Right lobe of liver (tissue), 6 donors: Measurements from ENCODE around the gene TLE4. TPM values are rescaled to one million over a fixed set of nuclear protein-coding genes. Genes with fewer than 3 reads are reported as not detected.

Source experiments
- ATAC-seq, 4 donors: fragments of 200-7000 bp; cut with Tn5 transposase; one replicate each; pipeline ENCODE4 v1.9.1; 2020; ENCODE audit warnings: mild to moderate bottlenecking in 4 of 4, moderate library complexity in 4 of 4
- DNase-seq, 3 donors: peaks; one replicate each; pipeline ENCODE4 v3.0.0-alpha.2; 2020
- H3K27ac ChIP-seq, 3 donors: fragments of 200-600 bp; one replicate each; pipeline ENCODE4 v1.8.0; 2022
- H3K27me3 ChIP-seq, 2 donors: fragments of 200-600 bp; one replicate each; pipeline ENCODE4 v1.8.0; 2022
- H3K36me3 ChIP-seq, 4 donors: fragments of 200-600 bp; sonication (generic) in 1 of 4; one replicate each; pipeline versions ENCODE4 v1.5.1 to v1.8.0; 2017 to 2022; ENCODE audit warnings: control low read depth in 1 of 4
- H3K4me1 ChIP-seq, 4 donors: fragments of 200-600 bp; sonication (generic) in 1 of 4; one replicate each; pipeline versions ENCODE4 v1.5.1 to v1.8.0; 2017 to 2022; ENCODE audit warnings: control low read depth in 1 of 4
- H3K4me3 ChIP-seq, 3 donors: fragments of 200-600 bp; one replicate each; pipeline ENCODE4 v1.8.0; 2022
- H3K9me3 ChIP-seq, 4 donors: fragments of 200-600 bp; sonication (generic) in 1 of 4; one replicate each; pipeline versions ENCODE4 v1.5.1 to v1.8.0; 2017 to 2022; ENCODE audit warnings: control low read depth in 1 of 4
- POLR2A ChIP-seq: fragments of 450-650 bp; IDR thresholded peaks from one replicate; pipeline ENCODE4 v1.6.1; 2017; ENCODE audit warnings: antibody characterized with exemption, mild to moderate bottlenecking
- WGBS: methylation state at CpG from one replicate; pipeline ENCODE4 v1.1.6; 2018; ENCODE audit warnings: low coverage, low lambda C conversion rate; ENCODE audit not compliant: insufficient coverage; ENCODE audit errors: missing lambda C conversion rate; 5-methylcytosine and 5-hydroxymethylcytosine counted together
- intact Hi-C, 2 donors: fragments of 100-400 bp; cut with DNase I; formaldehyde crosslinking; loops; one replicate each; pipeline versions ENCODE4 v1.11.2 to v1.14.1; 2022
- total RNA-seq, 6 experiments: library from RNA; depleted of rRNA in 2 of 6; stranded (reverse); fragments of >200 nt in 2 of 6; fragmentation: NEBNext Ultra II Directional in 3 of 6; extraction: Animal tissue kit (Norgen Biotek cat#: 25700) in 3 of 6; gene quantifications; one replicate each; pipeline versions ENCODE4 v1.1.0 to v1.2.4, GENCODE V29; 2016 to 2023
- TF ChIP-seq, protein P1 (sequence below), 4 donors: fragments of 200-600 bp in 3 of 4; fragments of 450-650 bp in 1 of 4; IDR thresholded peaks; one replicate each; pipeline versions ENCODE4 v1.5.1 to v1.8.0; 2016 to 2022; ENCODE audit warnings: antibody characterized with exemption in 4 of 4, mild to moderate bottlenecking in 2 of 4
- donor health status: DM: no; HTN: yes; CAD: no.
- donor health status: DM: no; HTN: no; CAD: no.
- donor health status: DM: no; HTN: no; CAD: no.
- donor health status: DM: no; HTN: yes; CAD: no.
- donor health status: DM: no; HTN: yes; CAD: no.

The TLE4 gene
- total RNA-seq, 6 experiments from 2014 or later, result 2.9 to 8.3 (median 5.7) TPM

DNA sequence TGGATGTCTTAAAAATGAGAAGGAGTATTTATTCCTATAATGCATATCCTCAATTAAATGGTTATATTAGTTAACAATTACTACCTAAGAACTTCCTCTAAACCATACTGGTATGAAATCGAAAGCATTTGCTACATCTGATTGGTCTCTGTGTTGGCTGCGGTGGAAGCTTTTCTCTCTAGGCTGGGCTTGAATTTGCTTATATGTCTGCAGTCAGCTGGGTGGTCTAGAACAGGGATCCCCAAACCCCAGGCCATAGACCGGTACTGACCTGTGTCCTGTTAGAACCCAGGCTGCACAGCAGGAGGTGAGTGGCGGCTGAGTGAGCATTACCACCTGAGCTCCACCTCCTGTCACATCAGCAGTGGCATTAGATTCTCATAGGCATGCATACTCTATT lies 112.3 kb downstream of the TLE4 start:
- ATAC-seq, result no peak
- H3K4me1 ChIP-seq, result no peaks in the 10 kb centered on the region
- WGBS, result 100% methylated on average over 2 of the region's 4 CpGs
- intact Hi-C loops, result no loop called here
- no peak for DNase-seq
- no peak overlapping the region for H3K27ac ChIP-seq
- TF ChIP-seq POLR2A, result no peak
- TF ChIP-seq, protein P1, sequence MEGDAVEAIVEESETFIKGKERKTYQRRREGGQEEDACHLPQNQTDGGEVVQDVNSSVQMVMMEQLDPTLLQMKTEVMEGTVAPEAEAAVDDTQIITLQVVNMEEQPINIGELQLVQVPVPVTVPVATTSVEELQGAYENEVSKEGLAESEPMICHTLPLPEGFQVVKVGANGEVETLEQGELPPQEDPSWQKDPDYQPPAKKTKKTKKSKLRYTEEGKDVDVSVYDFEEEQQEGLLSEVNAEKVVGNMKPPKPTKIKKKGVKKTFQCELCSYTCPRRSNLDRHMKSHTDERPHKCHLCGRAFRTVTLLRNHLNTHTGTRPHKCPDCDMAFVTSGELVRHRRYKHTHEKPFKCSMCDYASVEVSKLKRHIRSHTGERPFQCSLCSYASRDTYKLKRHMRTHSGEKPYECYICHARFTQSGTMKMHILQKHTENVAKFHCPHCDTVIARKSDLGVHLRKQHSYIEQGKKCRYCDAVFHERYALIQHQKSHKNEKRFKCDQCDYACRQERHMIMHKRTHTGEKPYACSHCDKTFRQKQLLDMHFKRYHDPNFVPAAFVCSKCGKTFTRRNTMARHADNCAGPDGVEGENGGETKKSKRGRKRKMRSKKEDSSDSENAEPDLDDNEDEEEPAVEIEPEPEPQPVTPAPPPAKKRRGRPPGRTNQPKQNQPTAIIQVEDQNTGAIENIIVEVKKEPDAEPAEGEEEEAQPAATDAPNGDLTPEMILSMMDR (IDR thresholded peaks at IDR 0.05), result no peak
- H3K27me3 ChIP-seq, result no peaks in the 10 kb centered on the region
- no peaks in the 10 kb centered on the region for H3K9me3 ChIP-seq
- no peaks in the 10 kb centered on the region for H3K36me3 ChIP-seq
- H3K4me3 ChIP-seq, result no peak overlapping the region

- intact Hi-C loops, result no loop called here
- ATAC-seq (no peak), DNase-seq (no peak)
- Histone ChIP-seq H3K9me3 (no peaks in the 10 kb centered on the region), H3K4me1 (no peaks in the 10 kb centered on the region), H3K36me3 (no peaks in the 10 kb centered on the region), H3K4me3 (no peak overlapping the region), H3K27me3 (no peaks in the 10 kb centered on the region), H3K27ac (no peak overlapping the region)
- TF ChIP-seq, protein P1 (IDR thresholded peaks at IDR 0.05), result no peak
- TF ChIP-seq POLR2A, result no peak
- WGBS, result 88% methylated on average over 7 of the region's 8 CpGs
Observed at GRCh38 chr9:79684711-79685575, 113.2 kb downstream of the TLE4 start.

GRCh38 chr9:79685577-79685976 lies 113.8 kb downstream of the TLE4 start:
- H3K4me1 ChIP-seq, result no peaks in the 10 kb centered on the region
- ATAC-seq, result no peak
- no peak overlapping the region for H3K4me3 ChIP-seq
- H3K36me3 ChIP-seq, result no peaks in the 10 kb centered on the region
- H3K27me3 ChIP-seq, result no peaks in the 10 kb centered on the region
- WGBS, result 71% methylated on average over 1 of the region's 1 CpG
- no peak for DNase-seq
- intact Hi-C loops, result no loop called here
- no peak for TF ChIP-seq POLR2A
- TF ChIP-seq, protein P1 (IDR thresholded peaks at IDR 0.05), result no peak
- H3K27ac ChIP-seq, result no peak overlapping the region
- no peaks in the 10 kb centered on the region for H3K9me3 ChIP-seq

DNA sequence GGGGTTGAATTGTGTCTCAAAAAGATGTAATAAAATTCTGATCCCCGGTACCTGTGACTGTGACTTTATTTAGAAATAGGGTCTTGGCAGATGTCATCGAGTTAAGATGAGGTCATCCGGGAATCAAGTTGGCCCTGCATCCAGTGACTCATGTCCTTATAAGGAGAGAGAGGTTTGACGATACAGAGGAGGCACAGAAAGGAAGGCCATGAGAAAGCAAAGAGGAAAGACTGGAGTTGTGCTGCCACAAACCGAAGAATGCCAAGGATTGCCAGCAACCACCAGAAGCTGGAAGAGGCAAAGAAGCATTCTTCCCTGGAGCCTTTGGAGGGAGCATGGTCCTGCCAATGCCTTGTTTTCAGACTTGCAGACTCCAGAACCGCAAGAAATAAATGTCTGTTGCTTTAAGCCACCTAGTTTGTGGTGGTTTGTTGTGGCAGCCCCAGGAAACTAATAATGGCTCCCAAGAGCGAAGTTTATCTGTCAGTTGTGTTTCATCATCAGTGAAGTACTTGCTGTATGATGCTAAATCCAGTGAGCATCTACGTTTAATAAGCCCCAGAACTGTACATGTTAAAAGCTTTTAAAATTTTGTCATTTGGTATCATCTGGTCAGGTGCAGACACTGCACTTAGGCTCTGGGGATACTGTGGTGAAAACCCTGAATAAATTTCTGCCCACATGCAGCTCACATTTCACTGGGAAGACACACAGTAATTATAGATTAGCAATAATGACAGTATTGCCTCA lies 114.8 kb downstream of the TLE4 start:
- no peak for DNase-seq
- no peak for ATAC-seq
- intact Hi-C loops, result no loop called here
- Histone ChIP-seq H3K4me3 (no peak overlapping the region), H3K9me3 (no peaks in the 10 kb centered on the region), H3K36me3 (no peaks in the 10 kb centered on the region), H3K27ac (no peak overlapping the region), H3K27me3 (no peaks in the 10 kb centered on the region), H3K4me1 (no peaks in the 10 kb centered on the region)
- 79% methylated on average over 6 of the region's 8 CpGs for WGBS
- no peak for TF ChIP-seq POLR2A
- TF ChIP-seq, protein P1 (IDR thresholded peaks at IDR 0.05), result no peak
